TTC549 (cell line): ENCODE results near the gene TRIM75.
"Not testable (repeated sequence)": the region's sequence is repeated elsewhere in the genome, so short reads cannot be mapped to it uniquely, and the experiment has no call there.

Experiments used
- FAIRE-seq: peaks from 2 replicates; lab custom pipeline; 2012; peaks lifted over from hg19 to GRCh38; lab: Jason Lieb, UNC

The TRIM75 gene

GRCh38 chr4:165079476-165079875 lies 25.8 kb downstream of the TRIM75 start:
- FAIRE-seq = no peak

- FAIRE-seq = not testable (repeated sequence)
These were observed 31.1 kb downstream of the TRIM75 start for GRCh38 chr4:165084787-165085186.

GRCh38 chr4:165085946-165086345 lies 32.3 kb downstream of the TRIM75 start:
- no peak for FAIRE-seq

- FAIRE-seq = no peak
These were observed 34.7 kb downstream of the TRIM75 start for GRCh38 chr4:165088366-165088765.

GRCh38 chr4:165092187-165092586 lies 38.5 kb downstream of the TRIM75 start:
- FAIRE-seq = not testable (repeated sequence)

GRCh38 chr4:165094873-165095272 lies 41.2 kb downstream of the TRIM75 start:
- FAIRE-seq = no peak

- FAIRE-seq = no peak
These were observed 41.6 kb downstream of the TRIM75 start for GRCh38 chr4:165095291-165095690.

- FAIRE-seq = peak; percentile 58
These were observed 43.1 kb downstream of the TRIM75 start for GRCh38 chr4:165096776-165097175.

- FAIRE-seq = no peak
These were observed 48.0 kb downstream of the TRIM75 start for GRCh38 chr4:165101641-165102040.

GRCh38 chr4:165106518-165106917 lies 52.9 kb downstream of the TRIM75 start:
- FAIRE-seq = no peak
